Vagina (tissue), 2 donors: ENCODE measurements around the gene PSMA6.

Source experiments
- POLR2A ChIP-seq, 2 donors: fragments of 450-650 bp; IDR thresholded peaks; one replicate each; pipeline ENCODE4 v1.6.1; 2017; ENCODE audit warnings: antibody characterized with exemption in 2 of 2, mild to moderate bottlenecking in 2 of 2, moderate library complexity in 2 of 2
- TF ChIP-seq, protein P1 (sequence below), 3 experiments: fragments of 450-650 bp in 2 of 3; fragments of 200-600 bp in 1 of 3; sonication (generic) in 1 of 3; IDR thresholded peaks; one replicate each; pipeline ENCODE4 v1.5.1; 2017 to 2019; ENCODE audit warnings: antibody characterized with exemption in 3 of 3, mild to moderate bottlenecking in 2 of 3, moderate library complexity in 2 of 3

- no peak for TF ChIP-seq POLR2A (IDR thresholded peaks at IDR 0.05)
- TF ChIP-seq, protein P1, sequence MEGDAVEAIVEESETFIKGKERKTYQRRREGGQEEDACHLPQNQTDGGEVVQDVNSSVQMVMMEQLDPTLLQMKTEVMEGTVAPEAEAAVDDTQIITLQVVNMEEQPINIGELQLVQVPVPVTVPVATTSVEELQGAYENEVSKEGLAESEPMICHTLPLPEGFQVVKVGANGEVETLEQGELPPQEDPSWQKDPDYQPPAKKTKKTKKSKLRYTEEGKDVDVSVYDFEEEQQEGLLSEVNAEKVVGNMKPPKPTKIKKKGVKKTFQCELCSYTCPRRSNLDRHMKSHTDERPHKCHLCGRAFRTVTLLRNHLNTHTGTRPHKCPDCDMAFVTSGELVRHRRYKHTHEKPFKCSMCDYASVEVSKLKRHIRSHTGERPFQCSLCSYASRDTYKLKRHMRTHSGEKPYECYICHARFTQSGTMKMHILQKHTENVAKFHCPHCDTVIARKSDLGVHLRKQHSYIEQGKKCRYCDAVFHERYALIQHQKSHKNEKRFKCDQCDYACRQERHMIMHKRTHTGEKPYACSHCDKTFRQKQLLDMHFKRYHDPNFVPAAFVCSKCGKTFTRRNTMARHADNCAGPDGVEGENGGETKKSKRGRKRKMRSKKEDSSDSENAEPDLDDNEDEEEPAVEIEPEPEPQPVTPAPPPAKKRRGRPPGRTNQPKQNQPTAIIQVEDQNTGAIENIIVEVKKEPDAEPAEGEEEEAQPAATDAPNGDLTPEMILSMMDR (IDR thresholded peaks at IDR 0.05): no peak
These were observed 39.7 kb downstream of the PSMA6 start for GRCh38 chr14:35331605-35332516.
